SK-N-SH (cell line): ENCODE results near the gene VARS1. TPM values are rescaled to one million over a fixed set of nuclear protein-coding genes. Genes with fewer than 3 reads are reported as not detected.

ENCODE experiments used
- CTCF ChIA-PET: fragments of 300-600, 350-600 bp; formaldehyde crosslinking; extraction: SDS; loops from one replicate; lab custom pipeline; 2021; lab: Yijun Ruan, JAX
- POLR2A ChIA-PET: fragments of 350-600 bp; sonication (Branson Sonifier 250); formaldehyde crosslinking; extraction: SDS; loops from one replicate; lab custom pipeline; 2020; ENCODE audit warnings: antibody characterized with exemption, inconsistent platforms; lab: Yijun Ruan, JAX
- DNase-seq: peaks from one replicate; pipeline ENCODE4 v3.0.0; 2012
- H2AFZ ChIP-seq: fragments of 200-600 bp; sonication (generic); 2 replicates; pipeline ENCODE4 v1.8.1; 2016; ENCODE audit warnings: antibody characterized with exemption, mild to moderate bottlenecking, low read depth
- H3F3A ChIP-seq: fragments of 200-600 bp; sonication (generic); replicated peaks from 2 replicates; pipeline ENCODE3; 2016; ENCODE audit warnings: antibody characterized with exemption, mild to moderate bottlenecking; ENCODE audit not compliant: insufficient read depth
- H3K27ac ChIP-seq, 2 experiments: fragments of 200-500 bp in 1 of 2; fragments of 200-600 bp in 1 of 2; sonication (Bioruptor generic) in 1 of 2; sonication (generic), shearing (Covaris generic) in 1 of 2; 2 replicates each; pipeline versions ENCODE4 v1.5.1 to v1.6.1; 2014 to 2016; ENCODE audit warnings: low read depth in 2 of 2, inconsistent platforms in 1 of 2, low read length in 1 of 2, mild to moderate bottlenecking in 1 of 2, mixed read lengths in 1 of 2
- H3K27me3 ChIP-seq: fragments of 200-600 bp; sonication (generic), shearing (Covaris generic); 2 replicates; pipeline ENCODE4 v1.6.1; 2016; ENCODE audit warnings: mixed run types; ENCODE audit not compliant: insufficient read depth
- H3K36me3 ChIP-seq, 2 experiments: fragments of 200-500 bp in 1 of 2; fragments of 200-600 bp in 1 of 2; sonication (Bioruptor generic) in 1 of 2; sonication (generic) in 1 of 2; replicated peaks in 1 of 2; 2 replicates each; pipeline versions ENCODE3 to v1.5.1; 2014 to 2016; ENCODE audit warnings: low read length in 1 of 2, mild to moderate bottlenecking in 1 of 2; ENCODE audit not compliant: insufficient read depth in 2 of 2, control insufficient read depth in 1 of 2
- H3K4me1 ChIP-seq, 2 experiments: fragments of 200-500 bp in 1 of 2; fragments of 200-600 bp in 1 of 2; sonication (Bioruptor generic) in 1 of 2; sonication (generic), shearing (Covaris generic) in 1 of 2; 2 replicates each; pipeline versions ENCODE4 v1.5.1 to v1.6.1; 2014 to 2016; ENCODE audit warnings: low read depth in 1 of 2, low read length in 1 of 2, mixed run types in 1 of 2; ENCODE audit not compliant: insufficient read depth in 2 of 2, control insufficient read depth in 1 of 2
- H3K4me2 ChIP-seq: fragments of 200-600 bp; sonication (generic), shearing (Covaris generic); 2 replicates; pipeline ENCODE4 v1.6.1; 2017; ENCODE audit warnings: mixed run types
- H3K4me3 ChIP-seq, 2 experiments: fragments of 200-500 bp in 1 of 2; fragments of 200-600 bp in 1 of 2; sonication (Bioruptor generic) in 1 of 2; sonication (generic), shearing (Covaris generic) in 1 of 2; 2 replicates each; pipeline versions ENCODE4 v1.5.1 to v1.8.1; 2014 to 2016; ENCODE audit warnings: low read depth in 2 of 2, inconsistent platforms in 1 of 2, low read length in 1 of 2, mild to moderate bottlenecking in 1 of 2, mixed read lengths in 1 of 2, moderate library complexity in 1 of 2
- H3K79me2 ChIP-seq: fragments of 200-600 bp; sonication (generic); 2 replicates; pipeline ENCODE4 v1.8.1; 2017; ENCODE audit warnings: mild to moderate bottlenecking; ENCODE audit not compliant: insufficient read depth
- H3K9ac ChIP-seq: fragments of 200-600 bp; sonication (generic); 2 replicates; pipeline ENCODE4 v1.6.1; 2017; ENCODE audit warnings: mixed run types
- H3K9me2 ChIP-seq: fragments of 200-600 bp; sonication (generic); 2 replicates; pipeline ENCODE4 v1.6.1; 2017; ENCODE audit warnings: mixed run types
- H3K9me3 ChIP-seq: fragments of 200-600 bp; sonication (generic); 2 replicates; pipeline ENCODE4 v1.6.1; 2017; ENCODE audit warnings: mixed run types, mild to moderate bottlenecking, moderate library complexity
- H4K20me1 ChIP-seq: fragments of 200-600 bp; sonication (generic); 2 replicates; pipeline ENCODE4 v1.6.1; 2017; ENCODE audit warnings: mild to moderate bottlenecking, mixed run types; ENCODE audit not compliant: insufficient read depth
- FOSL2 ChIP-seq: IDR thresholded peaks from 2 replicates; pipeline ENCODE4 v1.4.0; 2012; ENCODE audit warnings: low read depth, mild to moderate bottlenecking, moderate library complexity, borderline replicate concordance
- MXI1 ChIP-seq: IDR thresholded peaks from 2 replicates; pipeline ENCODE4 v1.6.1; 2012; ENCODE audit warnings: mild to moderate bottlenecking, low read depth, low read length, improper control_type of control experiment
- NFIC ChIP-seq: IDR thresholded peaks from 2 replicates; pipeline ENCODE4 v1.4.0; 2012; ENCODE audit warnings: borderline replicate concordance
- RAD21 ChIP-seq: IDR thresholded peaks from 2 replicates; pipeline ENCODE4 v1.6.1; 2012; ENCODE audit warnings: mild to moderate bottlenecking, low read length
- TAF1 ChIP-seq: IDR thresholded peaks from 2 replicates; pipeline ENCODE4 v1.6.1; 2012; ENCODE audit warnings: low read depth, mild to moderate bottlenecking, low read length, moderate library complexity, borderline replicate concordance
- WGBS: methylation state at CpG from one replicate; pipeline ENCODE4 v1.1.6; 2017; ENCODE audit warnings: low lambda C conversion rate; 5-methylcytosine and 5-hydroxymethylcytosine counted together
- polyA plus RNA-seq, 3 experiments: library from polyadenylated mRNA; depleted of rRNA; stranded (reverse); fragments of >200 nt; gene quantifications; 2 replicates each; pipeline ENCODE4 v1.2.3, GENCODE V29; 2012
- TF ChIP-seq, protein P1 (sequence below): IDR thresholded peaks from 2 replicates; pipeline ENCODE4; 2012

Gene VARS1
- polyA plus RNA-seq, 1 of the 3 experiments (the other 2 are of a cell fraction), result 35.1 TPM

DNA sequence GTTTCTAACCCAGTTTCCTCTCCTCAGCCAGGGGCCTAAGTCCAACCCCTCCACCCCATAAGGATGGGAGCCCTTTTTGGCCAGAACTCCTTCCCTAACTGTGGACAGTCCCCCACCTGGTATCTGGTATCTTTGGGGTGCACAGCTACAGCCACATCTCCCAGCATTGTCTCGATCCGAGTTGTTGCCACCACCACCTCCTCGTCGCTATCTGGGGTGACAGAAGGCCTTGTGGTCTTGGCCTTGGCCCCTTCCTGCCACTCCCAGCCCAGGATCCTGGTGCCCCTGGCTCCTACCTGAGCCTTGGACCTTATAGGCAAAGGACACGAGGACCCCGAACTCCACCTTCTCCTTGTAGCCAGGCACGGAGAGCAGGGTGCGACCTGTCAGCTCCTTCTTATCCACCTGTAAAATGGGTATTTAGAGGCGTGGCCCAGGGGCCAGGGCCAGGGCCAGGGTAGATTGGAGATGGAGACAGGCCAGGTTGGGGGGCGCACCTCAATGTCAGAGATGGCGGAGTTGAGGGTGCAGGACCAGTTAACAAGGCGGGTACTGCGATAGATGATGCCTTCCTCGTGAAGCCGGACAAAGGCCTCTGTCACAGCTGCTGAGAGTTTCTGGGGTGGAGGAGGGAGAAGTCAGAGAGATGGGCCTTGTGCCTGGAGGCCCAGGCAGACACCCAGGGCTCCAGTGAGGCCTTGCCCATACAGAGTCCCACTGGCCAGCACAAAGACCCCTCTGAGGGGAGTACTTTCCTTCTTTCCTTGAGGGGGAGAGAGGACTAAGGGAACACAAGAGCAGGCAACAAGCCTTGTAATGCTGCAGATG is 11.2 kb downstream of the VARS1 start:
- CTCF ChIA-PET, result interaction anchor here (0.7 to 3.2 kb wide), 6 partner anchors 7 to 18 kb away, joined by 3 to 8 read pairs (median 4); partner anchors contain the start of gene VWA7
- H3K36me3 ChIP-seq, result peaks cover 21 to 63% of the 10 kb centered on the region in 2 experiments
- no peaks in the 10 kb centered on the region for H3K9me2 ChIP-seq
- POLR2A ChIA-PET, result no interaction called here
- H4K20me1 ChIP-seq, result no peaks in the 10 kb centered on the region
- no peak overlapping the region for H3K9ac ChIP-seq
- peak; percentile 3 for DNase-seq
- H3K27ac ChIP-seq, result no peak overlapping the region
- H3K9me3 ChIP-seq, result no peaks in the 10 kb centered on the region
- H3K4me2 ChIP-seq, result no peak overlapping the region
- H3K4me1 ChIP-seq, result no peaks in the 10 kb centered on the region
- no peak overlapping the region for H3K4me3 ChIP-seq
- TF ChIP-seq, protein P1, sequence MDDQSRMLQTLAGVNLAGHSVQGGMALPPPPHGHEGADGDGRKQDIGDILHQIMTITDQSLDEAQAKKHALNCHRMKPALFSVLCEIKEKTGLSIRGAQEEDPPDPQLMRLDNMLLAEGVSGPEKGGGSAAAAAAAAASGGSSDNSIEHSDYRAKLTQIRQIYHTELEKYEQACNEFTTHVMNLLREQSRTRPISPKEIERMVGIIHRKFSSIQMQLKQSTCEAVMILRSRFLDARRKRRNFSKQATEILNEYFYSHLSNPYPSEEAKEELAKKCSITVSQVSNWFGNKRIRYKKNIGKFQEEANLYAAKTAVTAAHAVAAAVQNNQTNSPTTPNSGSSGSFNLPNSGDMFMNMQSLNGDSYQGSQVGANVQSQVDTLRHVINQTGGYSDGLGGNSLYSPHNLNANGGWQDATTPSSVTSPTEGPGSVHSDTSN, result no peak
- TF ChIP-seq TAF1 (no peak), RAD21 (no peak), FOSL2 (no peak), MXI1 (no peak)
- WGBS, result 96% methylated on average over 11 of the region's 15 CpGs
- no peak overlapping the region for H2AFZ ChIP-seq
- 0 out of 2 replicates have a peak, but pooled peaks cover 4% of the 10 kb centered on the region for H3K79me2 ChIP-seq
- no peaks in the 10 kb centered on the region for H3K27me3 ChIP-seq
- H3F3A ChIP-seq, result peaks cover 5% of the 10 kb centered on the region

DNA sequence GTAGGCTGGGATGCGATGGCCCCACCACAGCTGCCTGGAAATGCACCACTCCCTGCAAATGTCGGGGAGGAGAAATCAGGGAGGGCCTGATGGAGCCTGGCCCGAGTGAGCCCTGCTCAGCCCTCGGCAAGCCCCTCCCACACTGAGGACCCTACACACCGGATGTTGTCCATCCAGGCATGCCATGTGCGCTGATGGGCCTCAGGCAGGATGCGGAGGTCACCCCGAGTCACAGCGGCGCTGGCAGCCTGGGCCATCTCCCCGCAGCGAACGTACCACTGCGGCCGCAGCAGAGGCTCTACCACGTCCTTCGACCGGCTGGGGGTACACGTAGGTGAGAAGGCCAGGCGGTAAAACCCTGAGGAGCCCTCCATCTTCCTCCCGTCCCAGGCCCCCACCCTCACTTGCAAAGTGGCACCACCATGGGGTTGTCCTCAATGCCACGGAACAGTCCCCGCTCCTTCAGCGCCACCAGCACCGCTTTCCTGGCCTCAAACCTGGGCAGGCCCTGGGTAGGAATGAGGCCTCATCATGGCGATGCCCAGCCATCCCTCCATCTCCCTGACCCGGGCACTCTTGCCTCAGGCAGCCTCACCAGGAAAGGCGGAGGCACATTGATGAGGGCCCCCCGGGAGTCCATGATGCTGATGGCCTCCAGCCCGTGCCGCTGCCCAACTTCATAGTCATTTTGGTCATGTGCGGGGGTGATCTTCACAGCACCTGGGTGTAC is 13.3 kb downstream of the VARS1 start:
- POLR2A ChIA-PET, result interaction anchor here (1.2 kb wide), 1 partner anchor 13 kb away, joined by 3 read pairs; no protein-coding TSS in a partner anchor
- H3K27me3 ChIP-seq, result no peaks in the 10 kb centered on the region
- H3K9ac ChIP-seq, result no peak overlapping the region
- H3K4me3 ChIP-seq, result no peak overlapping the region
- H3F3A ChIP-seq, result peaks cover 3% of the 10 kb centered on the region
- H3K9me2 ChIP-seq, result no peaks in the 10 kb centered on the region
- H3K36me3 ChIP-seq, result peaks cover 14 to 65% of the 10 kb centered on the region in 2 experiments
- 91% methylated on average over 14 of the region's 32 CpGs for WGBS
- no peak overlapping the region for H3K27ac ChIP-seq
- H4K20me1 ChIP-seq, result no peaks in the 10 kb centered on the region
- H3K4me2 ChIP-seq, result no peak overlapping the region
- H3K4me1 ChIP-seq, result peaks cover 2 to 3% of the 10 kb centered on the region in 2 experiments; a peak in 2 of 4 replicates
- H3K79me2 ChIP-seq, result 0 out of 2 replicates have a peak, but pooled peaks cover 4% of the 10 kb centered on the region
- TF ChIP-seq NFIC, result no peak
- no peak for DNase-seq
- no peak overlapping the region for H2AFZ ChIP-seq
- CTCF ChIA-PET, result interaction anchor here (1.0 to 1.8 kb wide), 2 partner anchors 9 kb away, joined by 3 to 6 read pairs; no protein-coding TSS in a partner anchor
- no peaks in the 10 kb centered on the region for H3K9me3 ChIP-seq
